Hepatocyte (in vitro differentiated cells): Measurements from ENCODE around the gene SHOC2.

Experiments used
- EZH2phosphoT487 ChIP-seq: fragments of 200-600 bp; sonication (generic); IDR thresholded peaks from one replicate; pipeline ENCODE4 v1.6.1; 2018; ENCODE audit warnings: antibody characterized with exemption, mild to moderate bottlenecking, low read depth, moderate library complexity; ENCODE audit not compliant: unreplicated experiment, severe bottlenecking
- TF ChIP-seq, protein P1 (sequence below): fragments of 200-600 bp; sonication (generic); IDR thresholded peaks from 2 replicates; pipeline ENCODE4 v1.5.1; 2016; ENCODE audit warnings: antibody characterized with exemption, mild to moderate bottlenecking; ENCODE audit not compliant: poor library complexity

DNA sequence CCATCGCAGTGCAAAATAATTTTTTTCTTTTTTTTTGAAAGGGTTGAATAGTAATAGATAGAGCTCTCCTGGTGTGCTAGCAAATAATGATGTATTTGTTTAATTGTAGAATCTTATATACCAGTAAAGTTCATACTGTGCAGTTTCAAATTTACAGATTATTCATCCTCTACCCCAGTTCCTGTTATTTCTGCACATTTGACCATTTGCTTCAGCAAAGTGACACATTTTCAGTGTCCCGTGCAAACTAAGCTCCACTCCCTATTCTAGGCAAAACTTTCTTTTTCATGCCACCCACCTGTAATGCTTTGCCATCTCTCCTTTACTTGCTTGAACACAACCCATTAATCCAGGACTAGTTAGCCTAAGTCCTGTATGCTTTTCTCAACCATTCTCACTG lies 43.0 kb downstream of the SHOC2 start:
- TF ChIP-seq, protein P1, sequence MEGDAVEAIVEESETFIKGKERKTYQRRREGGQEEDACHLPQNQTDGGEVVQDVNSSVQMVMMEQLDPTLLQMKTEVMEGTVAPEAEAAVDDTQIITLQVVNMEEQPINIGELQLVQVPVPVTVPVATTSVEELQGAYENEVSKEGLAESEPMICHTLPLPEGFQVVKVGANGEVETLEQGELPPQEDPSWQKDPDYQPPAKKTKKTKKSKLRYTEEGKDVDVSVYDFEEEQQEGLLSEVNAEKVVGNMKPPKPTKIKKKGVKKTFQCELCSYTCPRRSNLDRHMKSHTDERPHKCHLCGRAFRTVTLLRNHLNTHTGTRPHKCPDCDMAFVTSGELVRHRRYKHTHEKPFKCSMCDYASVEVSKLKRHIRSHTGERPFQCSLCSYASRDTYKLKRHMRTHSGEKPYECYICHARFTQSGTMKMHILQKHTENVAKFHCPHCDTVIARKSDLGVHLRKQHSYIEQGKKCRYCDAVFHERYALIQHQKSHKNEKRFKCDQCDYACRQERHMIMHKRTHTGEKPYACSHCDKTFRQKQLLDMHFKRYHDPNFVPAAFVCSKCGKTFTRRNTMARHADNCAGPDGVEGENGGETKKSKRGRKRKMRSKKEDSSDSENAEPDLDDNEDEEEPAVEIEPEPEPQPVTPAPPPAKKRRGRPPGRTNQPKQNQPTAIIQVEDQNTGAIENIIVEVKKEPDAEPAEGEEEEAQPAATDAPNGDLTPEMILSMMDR = no peak
- no peak for TF ChIP-seq EZH2phosphoT487
